ENCODE measurements around the gene RGS19. TPM values are rescaled to one million over a fixed set of nuclear protein-coding genes. Genes with fewer than 3 reads are reported as not detected.

Gene RGS19
- total and polyA plus RNA-seq, 4 donors, result 4.9 to 12.9 (median 6.3) TPM

GRCh38 chr20:64074184-64074789 is 5.0 kb downstream of the RGS19 start:
- Histone ChIP-seq H3K36me3 (ENCODE audit: control insufficient read depth in 4 of 4, insufficient read depth in 3 of 4, low read depth in 1 of 4, low read length in 3 of 4) (peaks cover 0 to 10% (median 0%) of the 10 kb centered on the region in 4 donors), H3K27ac (ENCODE audit: low read depth in 1 of 2, low read length in 2 of 2) (no peak overlapping the region), H3K9me3 (ENCODE audit: control insufficient read depth in 4 of 4, low read length in 3 of 4) (no peaks in the 10 kb centered on the region), H3K9ac (ENCODE audit: low read depth in 1 of 2, low read length in 2 of 2) (no peak overlapping the region), H3K4me3 (ENCODE audit: low read depth in 1 of 3, low read length in 3 of 3) (no peak overlapping the region), H3K27me3 (ENCODE audit: control insufficient read depth in 4 of 4, insufficient read depth in 4 of 4, low read length in 3 of 4) (no peaks in the 10 kb centered on the region), H3K4me1 (ENCODE audit: control insufficient read depth in 4 of 4, insufficient read depth in 4 of 4, low read length in 3 of 4) (peaks cover 3 to 17% (median 10%) of the 10 kb centered on the region in 4 donors)
- no peak for TF ChIP-seq HNF4G (IDR thresholded peaks at IDR 0.05)
- TF ChIP-seq YY1 (IDR thresholded peaks at IDR 0.05), result no peak
- no peak for TF ChIP-seq HNF4A (conservative IDR thresholded peaks at IDR 0.05)
- no peak for TF ChIP-seq TAF1 (conservative IDR thresholded peaks at IDR 0.05)
- TF ChIP-seq RXRA (IDR thresholded peaks at IDR 0.05), result no peak
- TF ChIP-seq SP1 (IDR thresholded peaks at IDR 0.05), result no peak
- TF ChIP-seq, protein P1, sequence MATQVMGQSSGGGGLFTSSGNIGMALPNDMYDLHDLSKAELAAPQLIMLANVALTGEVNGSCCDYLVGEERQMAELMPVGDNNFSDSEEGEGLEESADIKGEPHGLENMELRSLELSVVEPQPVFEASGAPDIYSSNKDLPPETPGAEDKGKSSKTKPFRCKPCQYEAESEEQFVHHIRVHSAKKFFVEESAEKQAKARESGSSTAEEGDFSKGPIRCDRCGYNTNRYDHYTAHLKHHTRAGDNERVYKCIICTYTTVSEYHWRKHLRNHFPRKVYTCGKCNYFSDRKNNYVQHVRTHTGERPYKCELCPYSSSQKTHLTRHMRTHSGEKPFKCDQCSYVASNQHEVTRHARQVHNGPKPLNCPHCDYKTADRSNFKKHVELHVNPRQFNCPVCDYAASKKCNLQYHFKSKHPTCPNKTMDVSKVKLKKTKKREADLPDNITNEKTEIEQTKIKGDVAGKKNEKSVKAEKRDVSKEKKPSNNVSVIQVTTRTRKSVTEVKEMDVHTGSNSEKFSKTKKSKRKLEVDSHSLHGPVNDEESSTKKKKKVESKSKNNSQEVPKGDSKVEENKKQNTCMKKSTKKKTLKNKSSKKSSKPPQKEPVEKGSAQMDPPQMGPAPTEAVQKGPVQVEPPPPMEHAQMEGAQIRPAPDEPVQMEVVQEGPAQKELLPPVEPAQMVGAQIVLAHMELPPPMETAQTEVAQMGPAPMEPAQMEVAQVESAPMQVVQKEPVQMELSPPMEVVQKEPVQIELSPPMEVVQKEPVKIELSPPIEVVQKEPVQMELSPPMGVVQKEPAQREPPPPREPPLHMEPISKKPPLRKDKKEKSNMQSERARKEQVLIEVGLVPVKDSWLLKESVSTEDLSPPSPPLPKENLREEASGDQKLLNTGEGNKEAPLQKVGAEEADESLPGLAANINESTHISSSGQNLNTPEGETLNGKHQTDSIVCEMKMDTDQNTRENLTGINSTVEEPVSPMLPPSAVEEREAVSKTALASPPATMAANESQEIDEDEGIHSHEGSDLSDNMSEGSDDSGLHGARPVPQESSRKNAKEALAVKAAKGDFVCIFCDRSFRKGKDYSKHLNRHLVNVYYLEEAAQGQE (IDR thresholded peaks at IDR 0.05), result no peak
- TF ChIP-seq NR2F2 (IDR thresholded peaks at IDR 0.05), result no peak
- TF ChIP-seq, protein P2, sequence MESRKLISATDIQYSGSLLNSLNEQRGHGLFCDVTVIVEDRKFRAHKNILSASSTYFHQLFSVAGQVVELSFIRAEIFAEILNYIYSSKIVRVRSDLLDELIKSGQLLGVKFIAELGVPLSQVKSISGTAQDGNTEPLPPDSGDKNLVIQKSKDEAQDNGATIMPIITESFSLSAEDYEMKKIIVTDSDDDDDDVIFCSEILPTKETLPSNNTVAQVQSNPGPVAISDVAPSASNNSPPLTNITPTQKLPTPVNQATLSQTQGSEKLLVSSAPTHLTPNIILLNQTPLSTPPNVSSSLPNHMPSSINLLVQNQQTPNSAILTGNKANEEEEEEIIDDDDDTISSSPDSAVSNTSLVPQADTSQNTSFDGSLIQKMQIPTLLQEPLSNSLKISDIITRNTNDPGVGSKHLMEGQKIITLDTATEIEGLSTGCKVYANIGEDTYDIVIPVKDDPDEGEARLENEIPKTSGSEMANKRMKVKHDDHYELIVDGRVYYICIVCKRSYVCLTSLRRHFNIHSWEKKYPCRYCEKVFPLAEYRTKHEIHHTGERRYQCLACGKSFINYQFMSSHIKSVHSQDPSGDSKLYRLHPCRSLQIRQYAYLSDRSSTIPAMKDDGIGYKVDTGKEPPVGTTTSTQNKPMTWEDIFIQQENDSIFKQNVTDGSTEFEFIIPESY (IDR thresholded peaks at IDR 0.05), result no peak
- TF ChIP-seq, protein P3, sequence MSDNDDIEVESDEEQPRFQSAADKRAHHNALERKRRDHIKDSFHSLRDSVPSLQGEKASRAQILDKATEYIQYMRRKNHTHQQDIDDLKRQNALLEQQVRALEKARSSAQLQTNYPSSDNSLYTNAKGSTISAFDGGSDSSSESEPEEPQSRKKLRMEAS (IDR thresholded peaks at IDR 0.05), result no peak
- TF ChIP-seq, protein P4, sequence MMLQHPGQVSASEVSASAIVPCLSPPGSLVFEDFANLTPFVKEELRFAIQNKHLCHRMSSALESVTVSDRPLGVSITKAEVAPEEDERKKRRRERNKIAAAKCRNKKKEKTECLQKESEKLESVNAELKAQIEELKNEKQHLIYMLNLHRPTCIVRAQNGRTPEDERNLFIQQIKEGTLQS (IDR thresholded peaks at IDR 0.05), result no peak
- no peak for TF ChIP-seq RAD21 (IDR thresholded peaks at IDR 0.05)
- no peak for TF ChIP-seq FOXA2 (IDR thresholded peaks at IDR 0.05)
- TF ChIP-seq EGR1 (IDR thresholded peaks at IDR 0.05; ENCODE audit: low read depth in 2 of 2), result no peak
- TF ChIP-seq, protein P5, sequence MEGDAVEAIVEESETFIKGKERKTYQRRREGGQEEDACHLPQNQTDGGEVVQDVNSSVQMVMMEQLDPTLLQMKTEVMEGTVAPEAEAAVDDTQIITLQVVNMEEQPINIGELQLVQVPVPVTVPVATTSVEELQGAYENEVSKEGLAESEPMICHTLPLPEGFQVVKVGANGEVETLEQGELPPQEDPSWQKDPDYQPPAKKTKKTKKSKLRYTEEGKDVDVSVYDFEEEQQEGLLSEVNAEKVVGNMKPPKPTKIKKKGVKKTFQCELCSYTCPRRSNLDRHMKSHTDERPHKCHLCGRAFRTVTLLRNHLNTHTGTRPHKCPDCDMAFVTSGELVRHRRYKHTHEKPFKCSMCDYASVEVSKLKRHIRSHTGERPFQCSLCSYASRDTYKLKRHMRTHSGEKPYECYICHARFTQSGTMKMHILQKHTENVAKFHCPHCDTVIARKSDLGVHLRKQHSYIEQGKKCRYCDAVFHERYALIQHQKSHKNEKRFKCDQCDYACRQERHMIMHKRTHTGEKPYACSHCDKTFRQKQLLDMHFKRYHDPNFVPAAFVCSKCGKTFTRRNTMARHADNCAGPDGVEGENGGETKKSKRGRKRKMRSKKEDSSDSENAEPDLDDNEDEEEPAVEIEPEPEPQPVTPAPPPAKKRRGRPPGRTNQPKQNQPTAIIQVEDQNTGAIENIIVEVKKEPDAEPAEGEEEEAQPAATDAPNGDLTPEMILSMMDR (IDR thresholded peaks at IDR 0.05; ENCODE audit: low read depth, low read length, missing input control), result no peak
- no peak for TF ChIP-seq FOXA1 (IDR thresholded peaks at IDR 0.05)
- TF ChIP-seq JUND (IDR thresholded peaks at IDR 0.05), result no peak
- WGBS, result 95% methylated on average over 28 of the region's 28 CpGs
- no peak for DNase-seq (ENCODE audit: low spot score)

Measured in liver (tissue), 9 donors.